Astrocyte (in vitro differentiated cells and primary cell): ENCODE measurements around the gene PHF1. TPM values are rescaled to one million over a fixed set of nuclear protein-coding genes. Genes with fewer than 3 reads are reported as not detected.

Experiments used
- DNase-seq: peaks from one replicate; pipeline ENCODE4 v3.0.0-alpha.2; 2010; ENCODE audit warnings: low read depth
- FAIRE-seq: peaks from 2 replicates; lab custom pipeline; 2011; peaks lifted over from hg19 to GRCh38; lab: Jason Lieb, UNC
- H2AFZ ChIP-seq: 2 replicates; pipeline ENCODE4 v1.6.0; 2012; ENCODE audit warnings: low read depth, low read length, inconsistent platforms
- H3K27ac ChIP-seq: 2 replicates; pipeline ENCODE4 v1.5.1; 2011; ENCODE audit warnings: low read depth, low read length, inconsistent platforms
- H3K27me3 ChIP-seq: 2 replicates; pipeline ENCODE4 v1.6.0; 2011; ENCODE audit warnings: low read length, inconsistent platforms; ENCODE audit not compliant: insufficient read depth
- H3K36me3 ChIP-seq: 2 replicates; pipeline ENCODE4 v1.5.1; 2011; ENCODE audit warnings: low read length, inconsistent platforms; ENCODE audit not compliant: insufficient read depth
- H3K4me1 ChIP-seq: 2 replicates; pipeline ENCODE4 v1.5.1; 2011; ENCODE audit warnings: low read length, inconsistent platforms; ENCODE audit not compliant: insufficient read depth
- H3K4me2 ChIP-seq: 2 replicates; pipeline ENCODE4 v1.6.0; 2012; ENCODE audit warnings: low read length, inconsistent platforms
- H3K4me3 ChIP-seq: 2 replicates; pipeline ENCODE4 v1.5.1; 2011; ENCODE audit warnings: low read depth, mild to moderate bottlenecking, low read length, inconsistent platforms; ENCODE audit not compliant: insufficient read depth
- H3K79me2 ChIP-seq: 2 replicates; pipeline ENCODE4 v1.6.0; 2012; ENCODE audit warnings: mild to moderate bottlenecking, low read length, inconsistent platforms; ENCODE audit not compliant: insufficient read depth
- H3K9ac ChIP-seq: 2 replicates; pipeline ENCODE4 v1.6.0; 2012; ENCODE audit warnings: mild to moderate bottlenecking, low read length, inconsistent platforms
- H3K9me3 ChIP-seq: 2 replicates; pipeline ENCODE4 v1.5.1; 2012; ENCODE audit warnings: low read depth, mild to moderate bottlenecking, low read length, inconsistent platforms; ENCODE audit not compliant: insufficient read depth
- H4K20me1 ChIP-seq: 2 replicates; pipeline ENCODE4 v1.6.0; 2012; ENCODE audit warnings: low read length, inconsistent platforms; ENCODE audit not compliant: insufficient read depth
- H3K27ac Mint-ChIP-seq: one replicate; pipeline ENCODE4 v1.8.0; 2021; ENCODE audit warnings: mild to moderate bottlenecking, mixed read lengths; ENCODE audit not compliant: unreplicated experiment
- H3K27me3 Mint-ChIP-seq: one replicate; pipeline ENCODE4 v1.8.0; 2021; ENCODE audit warnings: low read depth, mixed read lengths; ENCODE audit not compliant: unreplicated experiment
- H3K36me3 Mint-ChIP-seq: one replicate; pipeline ENCODE4 v1.8.0; 2021; ENCODE audit warnings: low read depth, mixed read lengths; ENCODE audit not compliant: unreplicated experiment
- H3K4me1 Mint-ChIP-seq: one replicate; pipeline ENCODE4 v1.8.0; 2021; ENCODE audit warnings: low read depth, mixed read lengths; ENCODE audit not compliant: unreplicated experiment
- H3K4me3 Mint-ChIP-seq: one replicate; pipeline ENCODE4 v1.8.0; 2021; ENCODE audit warnings: mild to moderate bottlenecking, moderate library complexity, mixed read lengths; ENCODE audit not compliant: unreplicated experiment
- H3K9me3 Mint-ChIP-seq: one replicate; pipeline ENCODE4 v1.8.0; 2021; ENCODE audit warnings: mild to moderate bottlenecking, mixed read lengths; ENCODE audit not compliant: unreplicated experiment
- EZH2 ChIP-seq: IDR thresholded peaks from 2 replicates; pipeline ENCODE4 v1.6.1; 2012; ENCODE audit warnings: mild to moderate bottlenecking, low read length, inconsistent platforms; ENCODE audit not compliant: insufficient read depth
- total RNA-seq: library from RNA; stranded (reverse); gene quantifications from 2 replicates; pipeline ENCODE4 v1.2.1, GENCODE V29; 2021
- TF ChIP-seq, protein P1 (sequence below): IDR thresholded peaks from 2 replicates; pipeline ENCODE4 v1.5.1; 2011; ENCODE audit warnings: low read depth, mild to moderate bottlenecking, inconsistent platforms, low read length, moderate library complexity; ENCODE audit not compliant: insufficient read depth

PHF1 gene
- total RNA-seq, 1 donor from 2014 or later, result 34.3 TPM

- no peak for FAIRE-seq
- H3K4me3 ChIP-seq, result peak overlapping the region; percentile 12
Measured at GRCh38 chr6:33430991-33431879, 20.4 kb downstream of the PHF1 start.

DNA sequence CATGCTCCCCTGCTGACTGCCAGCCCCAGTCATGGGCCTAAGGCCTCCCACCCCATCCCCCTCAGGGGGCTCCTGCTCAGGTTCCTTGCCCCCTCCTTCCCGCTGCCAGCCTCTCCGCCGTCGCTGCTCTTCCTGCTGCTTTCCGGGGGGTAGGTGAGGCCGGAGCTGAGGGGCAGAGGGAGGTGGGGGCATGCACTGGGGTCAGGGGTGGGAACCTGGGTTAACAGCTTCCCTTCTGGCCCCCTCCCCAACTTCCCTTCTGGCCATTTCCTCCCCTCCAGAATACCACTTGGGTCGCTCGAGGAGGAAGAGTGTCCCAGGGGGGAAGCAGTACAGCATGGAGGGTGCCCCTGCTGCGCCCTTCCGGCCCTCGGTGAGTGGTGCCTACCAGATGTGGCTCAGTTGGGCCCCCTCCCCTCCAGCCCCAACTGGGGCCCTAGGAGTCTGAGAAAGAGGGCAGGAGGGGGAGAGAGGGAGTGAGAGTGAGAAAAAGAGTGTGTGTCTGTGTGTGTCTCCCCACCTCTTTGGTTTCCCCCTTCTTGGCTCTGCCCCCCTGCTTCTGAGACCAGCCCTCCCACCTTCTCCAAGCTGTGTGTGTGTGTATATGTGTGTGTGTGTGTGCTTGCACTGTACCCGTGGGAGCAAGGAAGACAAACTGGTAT is 21.2 kb downstream of the PHF1 start:
- H2AFZ ChIP-seq, result no peak overlapping the region
- H3K27ac ChIP-seq, result no peak overlapping the region
- Mint-ChIP-seq H3K27ac (no peak overlapping the region), H3K36me3 (peaks cover 16% of the 10 kb centered on the region), H3K9me3 (no peaks in the 10 kb centered on the region), H3K4me1 (peaks cover 59% of the 10 kb centered on the region), H3K4me3 (peak overlapping the region; percentile 1), H3K27me3 (no peaks in the 10 kb centered on the region)
- DNase-seq, result no peak
- FAIRE-seq, result no peak
- H3K36me3 ChIP-seq, result peaks cover 12% of the 10 kb centered on the region
- H3K27me3 ChIP-seq, result no peaks in the 10 kb centered on the region
- H3K4me1 ChIP-seq, result peaks cover 47% of the 10 kb centered on the region
- no peak for TF ChIP-seq EZH2
- TF ChIP-seq, protein P1, sequence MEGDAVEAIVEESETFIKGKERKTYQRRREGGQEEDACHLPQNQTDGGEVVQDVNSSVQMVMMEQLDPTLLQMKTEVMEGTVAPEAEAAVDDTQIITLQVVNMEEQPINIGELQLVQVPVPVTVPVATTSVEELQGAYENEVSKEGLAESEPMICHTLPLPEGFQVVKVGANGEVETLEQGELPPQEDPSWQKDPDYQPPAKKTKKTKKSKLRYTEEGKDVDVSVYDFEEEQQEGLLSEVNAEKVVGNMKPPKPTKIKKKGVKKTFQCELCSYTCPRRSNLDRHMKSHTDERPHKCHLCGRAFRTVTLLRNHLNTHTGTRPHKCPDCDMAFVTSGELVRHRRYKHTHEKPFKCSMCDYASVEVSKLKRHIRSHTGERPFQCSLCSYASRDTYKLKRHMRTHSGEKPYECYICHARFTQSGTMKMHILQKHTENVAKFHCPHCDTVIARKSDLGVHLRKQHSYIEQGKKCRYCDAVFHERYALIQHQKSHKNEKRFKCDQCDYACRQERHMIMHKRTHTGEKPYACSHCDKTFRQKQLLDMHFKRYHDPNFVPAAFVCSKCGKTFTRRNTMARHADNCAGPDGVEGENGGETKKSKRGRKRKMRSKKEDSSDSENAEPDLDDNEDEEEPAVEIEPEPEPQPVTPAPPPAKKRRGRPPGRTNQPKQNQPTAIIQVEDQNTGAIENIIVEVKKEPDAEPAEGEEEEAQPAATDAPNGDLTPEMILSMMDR, result no peak
- no peak overlapping the region for H3K4me3 ChIP-seq
- no peak overlapping the region for H3K9ac ChIP-seq
- H3K79me2 ChIP-seq, result peaks cover 37% of the 10 kb centered on the region
- H3K9me3 ChIP-seq, result no peaks in the 10 kb centered on the region
- no peak overlapping the region for H3K4me2 ChIP-seq
- peaks cover 63% of the 10 kb centered on the region for H4K20me1 ChIP-seq

More at GRCh38 chr6:33430991-33431879, 20.4 kb downstream of the PHF1 start:
- Mint-ChIP-seq H3K27ac (peak overlapping the region; percentile 75), H3K4me3 (peak overlapping the region; percentile 75), H3K4me1 (peaks cover 61% of the 10 kb centered on the region), H3K27me3 (no peaks in the 10 kb centered on the region), H3K36me3 (peaks cover 10% of the 10 kb centered on the region), H3K9me3 (no peaks in the 10 kb centered on the region)
- Histone ChIP-seq H3K9ac (peak overlapping the region; percentile 8), H3K36me3 (peaks cover 5% of the 10 kb centered on the region), H3K9me3 (no peaks in the 10 kb centered on the region), H3K4me2 (peak overlapping the region; percentile 71), H3K4me1 (peaks cover 49% of the 10 kb centered on the region), H3K79me2 (peaks cover 38% of the 10 kb centered on the region), H2AFZ (no peak overlapping the region), H3K27me3 (no peaks in the 10 kb centered on the region), H4K20me1 (peaks cover 64% of the 10 kb centered on the region), H3K27ac (no peak overlapping the region)
- TF ChIP-seq EZH2, result no peak
- TF ChIP-seq, protein P1, result no peak
- peak; percentile 45 for DNase-seq
